ENCODE data around the gene SPECC1L. TPM values are rescaled to one million over a fixed set of nuclear protein-coding genes. Genes with fewer than 3 reads are reported as not detected.

The SPECC1L gene
- total RNA-seq, 2 donors from 2014 or later = 61.9 to 69.1 TPM

DNA sequence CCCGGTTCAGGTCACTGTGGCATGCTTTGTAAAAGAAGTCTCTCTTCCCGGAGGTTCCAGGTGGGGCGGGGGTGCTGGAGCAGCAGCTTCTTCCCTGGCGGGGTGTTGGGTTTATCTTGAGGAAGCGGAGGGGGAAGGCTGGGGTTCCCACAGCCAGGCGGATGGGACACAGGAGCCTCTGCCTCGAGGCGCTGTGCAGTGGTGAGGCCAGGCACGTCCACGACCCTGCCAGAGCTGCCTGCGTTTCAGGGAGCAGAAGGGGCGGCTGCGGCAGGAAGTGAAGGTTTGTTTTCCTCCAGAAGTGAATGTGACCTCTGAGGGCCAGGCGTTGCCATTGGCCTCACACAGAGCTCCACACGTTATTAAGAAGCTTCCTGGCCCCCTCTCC is 136.6 kb downstream of the SPECC1L start:
- no peak for DNase-seq
- H3K4me3 ChIP-seq (ENCODE audit: low read length) = no peak overlapping the region
- peaks cover 2% of the 10 kb centered on the region for H3K4me1 ChIP-seq (ENCODE audit: control insufficient read depth, insufficient read depth, low read length)
- TF ChIP-seq, protein P1, sequence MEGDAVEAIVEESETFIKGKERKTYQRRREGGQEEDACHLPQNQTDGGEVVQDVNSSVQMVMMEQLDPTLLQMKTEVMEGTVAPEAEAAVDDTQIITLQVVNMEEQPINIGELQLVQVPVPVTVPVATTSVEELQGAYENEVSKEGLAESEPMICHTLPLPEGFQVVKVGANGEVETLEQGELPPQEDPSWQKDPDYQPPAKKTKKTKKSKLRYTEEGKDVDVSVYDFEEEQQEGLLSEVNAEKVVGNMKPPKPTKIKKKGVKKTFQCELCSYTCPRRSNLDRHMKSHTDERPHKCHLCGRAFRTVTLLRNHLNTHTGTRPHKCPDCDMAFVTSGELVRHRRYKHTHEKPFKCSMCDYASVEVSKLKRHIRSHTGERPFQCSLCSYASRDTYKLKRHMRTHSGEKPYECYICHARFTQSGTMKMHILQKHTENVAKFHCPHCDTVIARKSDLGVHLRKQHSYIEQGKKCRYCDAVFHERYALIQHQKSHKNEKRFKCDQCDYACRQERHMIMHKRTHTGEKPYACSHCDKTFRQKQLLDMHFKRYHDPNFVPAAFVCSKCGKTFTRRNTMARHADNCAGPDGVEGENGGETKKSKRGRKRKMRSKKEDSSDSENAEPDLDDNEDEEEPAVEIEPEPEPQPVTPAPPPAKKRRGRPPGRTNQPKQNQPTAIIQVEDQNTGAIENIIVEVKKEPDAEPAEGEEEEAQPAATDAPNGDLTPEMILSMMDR (conservative IDR thresholded peaks at IDR 0.05) = no peak
- H3K4me3 Mint-ChIP-seq = no peak overlapping the region
- H3K36me3 Mint-ChIP-seq (ENCODE audit: low read depth) = peaks cover 37% of the 10 kb centered on the region
- no peaks in the 10 kb centered on the region for H3K9me3 Mint-ChIP-seq
- no peaks in the 10 kb centered on the region for H3K27me3 Mint-ChIP-seq (ENCODE audit: insufficient read depth)
- WGBS, 2 experiments (ENCODE audit: insufficient coverage in 1 of 2, insufficient read length in 1 of 2) = 89 to 91% methylated on average over 10 to 15 of the region's 15 CpGs
- peak overlapping the region; percentile 89 for H3K27ac Mint-ChIP-seq
- no peak overlapping the region for H3K27ac ChIP-seq (ENCODE audit: low read depth, low read length)
- no peak overlapping the region for H3K9ac ChIP-seq (ENCODE audit: extremely low read depth, low read length, poor library complexity, severe bottlenecking)
- H3K9me3 ChIP-seq (ENCODE audit: control insufficient read depth, low read length) = no peaks in the 10 kb centered on the region
- H3K36me3 ChIP-seq (ENCODE audit: control insufficient read depth, insufficient read depth, low read length) = peaks cover 41% of the 10 kb centered on the region
- H3K4me1 Mint-ChIP-seq = peaks cover 15% of the 10 kb centered on the region
- no peaks in the 10 kb centered on the region for H3K27me3 ChIP-seq (ENCODE audit: control insufficient read depth, insufficient read depth, low read length, poor library complexity, severe bottlenecking)

- Histone ChIP-seq H3K36me3 (ENCODE audit: control insufficient read depth, insufficient read depth, low read length) (peaks cover 35% of the 10 kb centered on the region), H3K4me3 (ENCODE audit: low read length) (no peak overlapping the region), H3K27me3 (ENCODE audit: control insufficient read depth, insufficient read depth, low read length, poor library complexity, severe bottlenecking) (no peaks in the 10 kb centered on the region), H3K27ac (ENCODE audit: low read depth, low read length) (no peak overlapping the region), H3K9ac (ENCODE audit: extremely low read depth, low read length, poor library complexity, severe bottlenecking) (no peak overlapping the region), H3K4me1 (ENCODE audit: control insufficient read depth, insufficient read depth, low read length) (peaks cover 2% of the 10 kb centered on the region), H3K9me3 (ENCODE audit: control insufficient read depth, low read length) (no peaks in the 10 kb centered on the region)
- H3K4me1 Mint-ChIP-seq = peaks cover 15% of the 10 kb centered on the region
- no peaks in the 10 kb centered on the region for H3K27me3 Mint-ChIP-seq (ENCODE audit: insufficient read depth)
- H3K27ac Mint-ChIP-seq = peak overlapping the region; percentile 89
- TF ChIP-seq, protein P1 (conservative IDR thresholded peaks at IDR 0.05) = no peak
- WGBS, 2 experiments (ENCODE audit: insufficient coverage in 1 of 2, insufficient read length in 1 of 2) = 96 to 100% methylated on average over 3 to 4 of the region's 4 CpGs
- peaks cover 38% of the 10 kb centered on the region for H3K36me3 Mint-ChIP-seq (ENCODE audit: low read depth)
- DNase-seq = no peak
- no peak overlapping the region for H3K4me3 Mint-ChIP-seq
- no peaks in the 10 kb centered on the region for H3K9me3 Mint-ChIP-seq
Measured at GRCh38 chr22:24407884-24408283, 137.3 kb downstream of the SPECC1L start.

DNA sequence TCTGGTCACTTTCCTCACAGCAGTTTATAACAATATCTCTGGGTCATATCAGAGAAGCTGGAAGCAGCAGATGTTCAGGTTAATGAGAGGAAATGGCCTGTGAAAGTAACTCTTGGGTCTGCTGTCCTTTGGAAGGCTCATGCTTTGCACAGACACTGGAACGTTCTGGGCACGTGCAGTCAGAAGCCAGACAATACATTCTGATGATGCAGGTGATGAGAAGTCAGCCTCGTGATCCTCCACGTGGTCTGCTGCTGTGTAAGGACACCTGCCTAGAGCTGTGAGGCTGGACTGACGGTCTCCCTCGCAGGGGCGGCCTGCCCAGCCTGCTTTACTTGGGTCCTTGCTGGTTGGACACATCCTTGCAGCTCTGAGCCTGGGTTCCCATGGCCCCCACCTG is 138.0 kb downstream of the SPECC1L start:
- Mint-ChIP-seq H3K27ac (peak overlapping the region; percentile 21), H3K27me3 (ENCODE audit: insufficient read depth) (no peaks in the 10 kb centered on the region), H3K4me3 (no peak overlapping the region), H3K4me1 (peaks cover 13% of the 10 kb centered on the region), H3K36me3 (ENCODE audit: low read depth) (peaks cover 38% of the 10 kb centered on the region), H3K9me3 (no peaks in the 10 kb centered on the region)
- no peak overlapping the region for H3K27ac ChIP-seq (ENCODE audit: low read depth, low read length)
- H3K36me3 ChIP-seq (ENCODE audit: control insufficient read depth, insufficient read depth, low read length) = peaks cover 36% of the 10 kb centered on the region
- no peaks in the 10 kb centered on the region for H3K9me3 ChIP-seq (ENCODE audit: control insufficient read depth, low read length)
- peaks cover 2% of the 10 kb centered on the region for H3K4me1 ChIP-seq (ENCODE audit: control insufficient read depth, insufficient read depth, low read length)
- no peak overlapping the region for H3K9ac ChIP-seq (ENCODE audit: extremely low read depth, low read length, poor library complexity, severe bottlenecking)
- DNase-seq = no peak
- no peaks in the 10 kb centered on the region for H3K27me3 ChIP-seq (ENCODE audit: control insufficient read depth, insufficient read depth, low read length, poor library complexity, severe bottlenecking)
- TF ChIP-seq, protein P1 (conservative IDR thresholded peaks at IDR 0.05) = no peak
- no peak overlapping the region for H3K4me3 ChIP-seq (ENCODE audit: low read length)
- WGBS, 2 experiments (ENCODE audit: insufficient coverage in 1 of 2, insufficient read length in 1 of 2) = 94 to 95% methylated on average over 2 to 7 of the region's 7 CpGs
